HG02798 (cell line): ENCODE results near the gene CCDC85C.

Experiments used
- ATAC-seq: cut with Tn5 transposase; IDR thresholded peaks from one replicate; pipeline ENCODE4 v1.9.1; 2021; ENCODE audit warnings: mild to moderate bottlenecking; ENCODE audit not compliant: unreplicated experiment, poor library complexity

CCDC85C gene

DNA sequence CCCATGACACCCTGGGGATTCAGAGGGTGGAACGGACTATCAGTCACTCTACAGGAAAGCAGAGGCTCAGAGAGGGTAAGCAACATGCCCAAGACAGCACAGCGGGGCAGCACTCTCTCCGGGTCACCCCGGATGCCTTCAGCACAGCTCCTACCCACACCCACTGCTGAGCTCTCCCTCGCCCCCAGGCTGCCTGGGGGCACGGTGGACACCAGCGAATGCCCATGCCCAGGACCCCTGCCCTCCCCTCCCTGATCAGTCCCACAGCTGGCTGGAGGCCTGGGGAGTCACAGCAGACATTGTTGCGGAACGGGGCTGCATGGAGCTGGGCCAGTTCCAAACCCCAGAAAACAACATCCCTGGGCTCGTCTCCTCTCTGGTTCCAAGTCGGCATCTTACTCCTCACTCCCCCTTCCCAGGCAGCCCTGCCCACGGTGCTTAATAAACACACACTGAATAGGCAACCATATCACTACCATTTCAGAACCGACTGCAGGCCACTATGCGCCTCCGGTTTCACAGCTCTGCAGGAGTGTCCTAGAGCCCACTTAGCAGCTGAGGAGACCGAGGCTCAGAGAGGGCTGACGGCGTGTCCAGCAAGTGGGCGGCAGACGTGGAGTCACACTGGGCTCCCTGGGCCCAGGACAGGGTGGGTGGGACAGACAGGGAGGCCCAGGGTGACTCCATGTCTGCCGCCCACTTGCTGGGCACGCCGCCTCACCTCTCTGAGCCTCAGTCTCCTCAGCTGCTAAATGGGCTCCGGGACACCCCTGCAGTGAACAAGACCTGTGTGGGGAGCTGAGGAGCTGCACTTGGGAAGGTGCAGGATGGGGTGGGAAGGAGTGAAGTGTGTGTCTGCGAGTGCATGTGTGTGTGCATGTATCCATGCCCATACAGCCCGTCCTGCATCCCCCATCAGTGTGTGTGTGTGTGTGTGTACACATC is 27.0 kb downstream of the CCDC85C start:
- ATAC-seq = no peak

DNA sequence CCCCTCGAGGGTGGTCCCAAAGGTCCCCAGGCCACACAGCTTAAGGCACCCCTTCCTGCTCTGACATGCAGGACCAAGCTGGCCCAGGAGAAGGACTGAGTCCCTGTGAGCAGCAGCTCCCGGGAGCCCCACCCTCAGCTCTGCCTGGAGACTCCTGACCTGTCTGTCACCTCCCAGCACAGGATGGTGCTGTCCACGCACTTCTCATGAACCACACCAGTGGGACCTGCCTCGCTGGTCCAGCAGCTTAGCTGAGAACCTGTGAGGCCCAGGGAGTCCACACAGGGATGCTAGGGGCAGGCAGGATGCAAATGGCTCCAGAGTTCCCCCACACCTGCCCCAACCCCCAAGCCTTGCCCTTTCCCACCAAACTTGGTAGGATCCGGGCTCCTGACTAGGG is 27.7 kb downstream of the CCDC85C start:
- ATAC-seq = no peak

DNA sequence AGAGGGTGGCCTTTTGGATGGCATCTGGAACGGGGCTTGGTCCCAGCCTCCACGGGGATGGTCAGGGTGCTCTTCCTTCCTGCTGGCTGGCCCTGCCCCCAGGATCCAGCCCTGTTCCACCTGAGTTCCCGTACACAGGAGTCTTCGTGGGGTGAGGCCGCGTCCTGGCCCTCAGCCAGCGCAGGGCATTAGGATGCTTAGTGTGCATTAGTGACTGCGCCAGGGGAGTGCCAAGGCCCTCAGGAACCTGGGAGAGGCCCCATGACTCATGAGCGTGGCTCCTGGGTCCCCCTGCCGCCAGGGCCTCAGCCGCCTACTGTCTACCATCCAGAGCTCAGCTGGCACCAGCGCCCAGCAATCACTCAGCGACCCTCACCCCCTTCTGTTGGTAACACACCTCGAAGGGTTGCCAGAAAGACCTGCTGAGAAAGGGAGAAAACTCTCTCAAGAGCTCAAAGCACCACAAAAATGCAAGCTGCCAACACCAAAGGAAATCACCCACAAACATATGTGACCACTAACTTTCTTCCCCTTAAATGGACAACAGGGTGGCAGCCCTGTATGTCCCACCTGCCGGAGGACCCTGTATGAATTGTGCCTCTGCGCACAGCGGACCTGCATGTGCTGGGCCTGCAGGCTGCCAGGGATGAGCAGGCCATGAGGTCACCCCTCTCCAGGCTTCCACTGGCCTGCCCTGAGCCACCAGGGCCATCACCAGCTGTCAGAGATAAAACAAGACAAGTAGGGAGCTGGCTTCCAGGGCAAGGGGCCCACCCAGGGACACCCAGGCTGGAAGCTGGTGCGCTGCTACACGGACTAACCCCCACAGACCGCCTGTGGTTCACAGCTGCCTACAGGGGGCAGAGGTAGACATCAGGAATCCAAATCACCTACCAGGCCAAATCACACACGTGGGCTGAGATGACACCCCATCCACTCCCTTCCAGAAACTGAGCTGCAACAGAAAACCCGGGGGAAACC is 28.7 kb downstream of the CCDC85C start:
- no peak for ATAC-seq

DNA sequence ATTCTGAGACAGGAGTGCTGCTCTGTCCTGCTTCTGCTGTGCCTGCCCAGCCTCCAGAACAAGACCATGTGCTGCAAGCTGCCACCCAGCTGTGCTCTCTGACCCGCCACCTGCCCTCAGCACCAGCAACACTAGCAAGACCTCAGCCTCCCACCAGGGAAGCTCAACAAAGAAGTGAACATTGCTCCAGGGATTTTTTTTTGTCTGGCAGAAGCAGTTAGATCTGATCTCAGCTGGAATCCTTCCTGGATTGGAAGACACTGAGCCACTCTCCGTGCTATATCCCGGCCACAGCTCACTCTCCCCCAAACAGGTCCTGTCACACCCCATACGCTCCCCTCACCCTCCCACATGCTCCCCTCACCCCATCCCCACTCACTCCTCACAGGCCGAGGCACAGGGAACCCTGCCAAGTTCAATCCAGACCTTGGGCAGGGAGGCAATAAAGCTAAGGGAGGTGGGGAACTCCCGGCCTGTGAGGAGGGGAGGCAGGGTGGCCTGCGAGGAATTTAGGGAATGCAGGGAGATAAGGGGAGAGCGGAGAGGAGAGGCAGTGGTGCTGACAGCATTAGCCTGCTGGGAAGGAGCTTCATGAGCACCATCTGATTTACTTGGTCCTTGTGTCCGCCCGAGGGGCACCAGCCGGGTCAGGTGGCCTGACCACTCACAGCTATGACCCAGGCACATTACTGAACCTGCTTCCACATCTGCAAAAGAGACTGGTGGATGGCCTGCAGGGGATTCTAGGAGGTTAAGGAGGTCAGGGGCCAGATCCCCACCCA is 29.7 kb downstream of the CCDC85C start:
- no peak for ATAC-seq

DNA sequence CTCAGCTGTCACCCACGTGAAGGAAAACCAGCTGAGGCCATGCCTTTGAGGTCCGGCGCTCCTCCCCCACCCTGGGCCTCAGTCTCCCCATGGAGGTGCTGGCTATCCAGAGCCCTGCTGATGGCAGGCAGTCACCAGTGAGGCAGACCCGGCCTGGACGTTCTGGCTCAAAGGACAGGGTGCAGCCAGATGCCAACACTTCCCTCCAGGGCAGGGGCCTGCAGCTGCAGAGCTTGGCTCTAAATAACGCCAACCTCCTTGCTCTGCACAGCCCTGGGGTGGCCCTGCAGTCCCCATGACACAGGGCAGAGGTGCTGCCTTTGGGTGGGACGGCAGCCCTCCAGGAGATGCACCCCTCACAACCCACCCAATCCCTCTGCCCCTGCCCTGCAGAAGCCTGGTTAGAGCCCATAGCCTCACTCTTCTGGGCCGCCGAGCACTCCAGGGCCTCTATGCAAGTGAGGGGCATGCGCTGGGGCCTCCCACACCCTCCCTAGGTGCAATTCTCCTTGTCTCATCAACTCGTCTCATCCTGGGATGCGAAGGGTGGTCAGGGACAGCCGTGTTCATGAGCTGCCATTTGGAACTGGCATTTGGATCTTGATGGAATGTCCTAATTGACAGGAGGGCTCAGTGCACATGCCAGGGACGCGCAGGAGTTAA is 30.4 kb downstream of the CCDC85C start:
- no peak for ATAC-seq

DNA sequence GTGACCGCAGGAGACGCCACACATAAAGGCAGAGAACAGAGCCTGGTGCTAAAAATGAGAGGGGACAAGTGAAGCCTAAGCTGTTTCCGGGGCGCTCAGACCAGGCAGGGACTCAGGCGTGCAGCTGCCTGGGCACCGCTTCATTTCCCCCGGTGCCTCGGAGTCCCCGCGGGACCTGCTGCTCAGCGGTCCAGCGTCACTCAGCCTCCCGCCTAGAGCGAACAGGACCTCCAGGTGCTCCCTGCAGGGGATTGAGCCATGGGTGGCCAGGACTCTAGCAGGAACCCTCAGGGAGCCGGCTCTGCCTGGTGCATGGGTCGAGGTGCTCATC is 31.0 kb downstream of the CCDC85C start:
- ATAC-seq = no peak

DNA sequence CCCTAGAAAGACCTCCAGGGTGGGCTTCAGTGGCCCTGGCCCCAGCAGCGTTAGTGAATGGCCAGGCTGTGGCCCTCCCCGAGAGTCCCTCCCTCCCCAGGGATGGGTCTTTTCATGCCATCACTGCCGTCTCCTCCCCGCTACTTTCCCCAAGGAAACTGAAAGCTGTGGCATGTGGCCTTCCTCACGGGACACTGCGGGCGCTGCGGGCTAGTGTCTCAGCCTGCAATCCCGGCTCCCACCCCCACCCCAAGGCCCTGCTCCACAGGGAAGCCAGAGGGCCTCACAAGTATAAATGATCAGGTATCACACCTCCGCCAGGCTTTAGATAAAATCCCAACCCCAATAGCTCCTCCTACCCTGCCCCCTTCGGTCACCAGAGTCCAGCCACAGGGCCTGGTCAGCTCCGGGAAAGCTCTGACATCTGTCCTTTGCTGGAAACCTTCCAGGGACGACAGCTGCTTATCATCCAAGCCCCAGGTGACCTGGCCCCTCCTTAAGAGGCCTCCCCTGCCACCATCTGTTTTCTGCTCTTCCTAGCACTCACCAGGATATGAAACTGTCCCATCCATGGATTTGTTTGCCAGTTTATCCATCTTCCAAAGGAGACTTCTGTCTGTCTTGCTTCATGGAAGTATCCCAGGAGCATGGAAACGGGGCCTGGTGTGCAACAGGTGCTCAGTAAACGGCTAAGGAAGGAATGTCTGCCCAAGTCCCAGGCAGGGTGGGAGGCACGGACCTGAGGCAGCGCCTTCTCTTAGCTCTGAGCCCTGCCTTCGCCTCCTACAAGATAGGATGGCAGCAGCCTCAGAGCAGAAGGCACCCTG is 31.6 kb downstream of the CCDC85C start:
- ATAC-seq = no peak

DNA sequence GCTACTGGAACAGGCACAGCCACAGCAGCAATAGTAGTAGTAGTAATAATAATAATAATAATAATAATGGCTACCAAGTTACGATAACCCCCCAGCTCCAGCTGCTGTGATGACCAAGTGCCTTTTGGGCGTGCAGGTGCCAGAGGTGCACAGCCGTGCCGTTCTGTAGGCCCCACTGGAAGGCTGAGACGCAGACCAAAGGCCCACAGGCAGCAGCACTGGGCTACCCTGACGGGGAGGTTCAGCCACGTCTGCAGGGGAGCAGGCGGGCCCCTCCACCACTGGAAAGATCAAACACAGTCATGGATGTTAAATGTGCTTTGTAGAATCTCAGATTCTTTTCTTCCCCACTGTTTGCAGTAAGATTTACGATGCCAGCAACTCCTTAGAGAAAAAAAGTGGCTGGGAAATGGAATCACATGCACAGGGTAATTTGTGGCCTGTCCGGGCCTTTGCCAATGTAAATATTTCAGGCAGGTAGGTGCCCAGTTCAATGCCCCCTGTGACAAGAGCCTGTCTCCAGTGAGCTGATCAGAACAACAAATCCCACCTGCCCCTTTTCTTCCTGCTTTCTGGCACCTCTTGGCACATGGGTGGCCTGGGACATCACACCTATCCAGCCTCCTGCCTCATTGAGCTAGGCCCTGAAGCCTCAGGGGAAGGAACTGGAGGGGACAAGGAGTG is 32.6 kb downstream of the CCDC85C start:
- no peak for ATAC-seq

DNA sequence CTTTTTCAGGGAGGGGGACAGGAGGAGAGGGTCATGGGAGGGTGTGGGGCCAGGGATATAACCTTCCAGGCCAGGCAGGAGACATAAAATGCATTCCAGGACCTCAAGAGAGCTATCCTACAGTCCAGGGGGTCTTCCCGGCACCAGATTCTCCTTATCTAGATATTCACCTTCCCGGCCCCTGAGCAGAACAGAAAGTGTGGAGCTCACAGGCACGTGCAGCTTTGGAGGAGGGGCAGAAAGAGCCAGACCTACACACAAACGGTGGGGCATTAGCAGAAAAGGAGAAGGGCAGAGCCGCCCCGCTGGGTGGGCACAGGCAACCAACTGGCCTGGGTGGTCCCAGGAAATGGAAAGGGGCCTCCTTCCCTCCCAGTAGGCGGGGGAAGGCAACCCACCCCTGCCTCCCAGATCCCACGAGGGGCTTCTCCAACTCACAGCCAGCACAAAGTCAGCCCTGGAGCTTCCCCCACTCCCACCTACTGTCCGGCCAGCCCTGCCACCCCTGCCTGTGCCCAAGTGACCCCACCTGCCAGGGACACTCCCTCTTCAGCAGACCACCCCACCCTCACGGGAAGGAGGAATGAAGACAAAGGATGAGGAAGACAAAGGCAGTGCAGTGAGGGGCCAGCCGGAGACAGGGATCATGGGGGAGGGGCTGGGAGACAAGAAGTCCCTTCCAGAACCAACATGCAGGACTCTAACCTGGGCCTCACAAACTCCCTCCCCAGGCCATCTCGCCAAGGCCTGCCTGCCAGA is 33.3 kb downstream of the CCDC85C start:
- no peak for ATAC-seq

DNA sequence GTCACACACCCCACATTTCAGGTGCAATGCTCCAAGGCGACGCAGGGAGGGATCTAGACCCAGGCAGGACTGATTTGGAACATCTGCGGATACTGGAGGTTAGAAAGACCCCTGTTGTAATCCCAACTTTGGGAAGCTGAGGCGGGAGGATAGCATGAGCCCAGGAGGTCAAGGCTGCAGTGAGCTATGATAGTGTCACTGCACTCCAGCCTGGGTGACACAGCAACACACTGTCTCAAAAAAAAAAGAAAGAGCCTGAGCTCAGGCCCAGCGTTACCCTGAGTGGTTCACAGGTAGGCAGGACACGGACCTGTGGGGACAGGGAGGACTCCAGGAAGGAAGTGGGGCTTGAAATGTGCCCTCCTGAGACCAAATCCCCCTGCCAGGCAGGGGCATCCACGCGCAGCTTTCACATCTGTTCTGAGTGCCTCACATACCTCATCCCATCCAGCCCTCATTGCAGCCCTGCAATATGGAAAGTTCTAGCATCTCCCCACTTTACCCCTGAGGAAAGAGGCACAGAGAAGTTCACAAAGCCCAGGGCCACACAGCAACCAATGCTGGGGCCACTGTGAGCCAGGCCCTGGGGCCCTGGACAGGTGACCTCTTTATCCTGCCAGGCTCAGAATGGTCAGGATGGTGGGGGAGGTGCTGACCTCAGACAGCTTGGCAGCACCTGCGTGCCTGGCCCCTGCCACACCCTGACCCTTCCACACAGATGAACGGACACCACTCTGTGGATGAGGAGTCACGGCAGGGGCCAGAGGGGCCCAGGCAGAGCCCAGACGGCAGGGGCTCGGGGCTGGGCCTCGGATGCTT is 34.1 kb downstream of the CCDC85C start:
- no peak for ATAC-seq

DNA sequence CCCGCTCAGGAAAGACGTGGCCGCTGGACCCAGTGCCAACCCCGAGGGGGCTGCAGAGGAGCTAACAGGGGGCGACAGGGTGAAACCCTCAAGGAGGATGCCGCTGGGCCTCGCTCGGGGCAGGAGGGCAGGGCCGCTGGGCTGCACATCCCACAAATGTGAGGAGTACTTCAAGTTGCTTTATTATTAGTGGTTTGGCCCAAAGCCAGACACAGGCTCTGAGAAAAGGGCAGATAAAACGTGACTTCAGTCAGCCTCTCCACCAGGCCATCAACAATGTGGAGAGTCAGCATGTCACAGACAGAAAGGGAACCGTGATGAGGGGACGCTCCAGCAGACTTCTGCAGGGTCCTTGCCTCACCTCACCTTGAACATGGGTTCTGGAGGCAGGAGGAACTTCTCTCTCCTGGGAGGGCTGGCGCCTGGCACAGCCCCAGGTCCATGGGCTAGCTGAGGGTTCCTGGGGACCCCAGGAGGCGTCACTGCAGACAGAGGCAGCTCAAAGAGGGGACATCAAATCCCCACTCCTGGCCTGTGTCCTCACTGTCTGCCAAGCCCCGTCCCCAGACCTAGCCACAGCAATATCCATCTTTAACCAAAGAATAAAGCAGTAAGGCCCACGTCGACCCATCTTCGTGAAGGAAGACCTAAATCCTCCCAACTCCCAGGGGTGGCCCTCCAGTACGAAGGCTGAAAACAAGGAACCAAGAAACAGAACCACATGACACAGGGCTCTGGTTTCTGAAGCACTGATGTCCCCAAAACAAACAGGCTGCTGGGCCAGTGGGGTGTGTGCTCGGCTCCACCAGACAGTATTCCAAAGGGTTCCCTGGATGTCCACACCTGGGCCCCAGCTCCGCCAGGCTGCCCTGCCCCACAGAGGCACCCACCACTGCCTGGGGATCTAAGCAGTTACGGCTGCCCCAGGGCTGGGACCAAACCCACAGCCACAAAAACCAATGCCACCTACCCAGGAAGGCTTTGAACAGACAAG is 35.1 kb downstream of the CCDC85C start:
- no peak for ATAC-seq

DNA sequence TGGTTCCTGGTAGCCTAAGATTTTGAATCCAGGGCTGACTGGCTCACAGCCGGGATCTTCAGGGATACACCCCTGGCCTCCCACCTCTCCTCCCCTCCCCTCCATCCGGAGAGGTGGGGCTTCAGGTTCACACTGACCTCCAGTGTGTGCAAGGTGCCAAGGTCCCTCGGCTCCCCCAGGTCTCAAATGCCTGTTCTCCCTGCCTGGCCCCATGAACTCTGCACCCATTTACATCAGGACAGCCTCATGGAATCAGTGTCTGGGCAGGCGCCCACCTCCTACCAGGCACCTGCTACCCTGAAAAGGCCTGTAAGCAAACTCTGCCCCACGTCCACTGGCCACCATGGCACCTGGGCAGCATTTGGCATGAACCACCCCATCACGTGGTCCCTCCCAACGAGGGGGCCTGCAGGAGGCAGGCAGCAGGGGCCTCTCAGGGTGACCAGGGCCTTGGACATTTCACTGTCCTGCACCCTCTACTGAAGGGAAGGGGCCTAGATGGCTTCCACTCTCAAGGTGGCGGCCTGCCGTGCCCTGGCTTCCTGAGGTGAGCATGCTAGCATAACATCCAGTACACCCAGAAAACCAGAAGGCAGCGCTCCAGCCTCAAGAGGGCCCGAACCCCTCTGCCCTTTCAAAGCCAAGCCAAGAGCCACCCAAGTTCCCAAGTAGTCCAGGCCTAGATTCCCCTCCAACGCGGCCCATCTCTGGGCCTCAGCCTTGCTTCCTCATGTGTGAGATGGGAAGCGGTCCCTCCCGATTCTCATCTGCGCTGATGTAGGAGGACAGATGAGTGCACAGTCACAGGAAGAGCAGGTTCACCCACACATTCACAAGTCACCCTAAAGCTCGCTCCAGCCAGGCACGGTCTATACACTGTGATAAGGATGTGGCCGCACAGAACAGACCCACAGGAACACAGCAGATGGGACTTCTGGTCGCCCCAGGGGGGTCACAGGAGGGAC is 37.3 kb downstream of the CCDC85C start:
- ATAC-seq = no peak

DNA sequence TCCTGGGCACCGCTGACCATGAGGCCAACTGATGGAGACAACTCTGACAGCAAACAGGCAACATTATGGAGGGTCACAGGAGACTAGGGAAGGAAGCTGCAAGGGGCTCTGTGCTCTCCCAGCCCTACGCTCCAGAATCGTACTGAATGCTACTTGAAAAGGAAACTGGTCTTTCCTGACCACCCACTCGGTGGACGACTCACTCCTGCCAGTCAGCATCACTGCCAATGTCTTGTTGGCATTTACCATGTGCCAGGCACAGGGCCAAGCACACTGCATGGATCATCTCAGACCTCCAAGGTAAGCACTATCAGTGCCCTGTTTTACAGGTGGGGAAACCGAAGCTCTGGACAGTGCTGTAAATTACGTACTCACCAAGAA is 38.0 kb downstream of the CCDC85C start:
- no peak for ATAC-seq

DNA sequence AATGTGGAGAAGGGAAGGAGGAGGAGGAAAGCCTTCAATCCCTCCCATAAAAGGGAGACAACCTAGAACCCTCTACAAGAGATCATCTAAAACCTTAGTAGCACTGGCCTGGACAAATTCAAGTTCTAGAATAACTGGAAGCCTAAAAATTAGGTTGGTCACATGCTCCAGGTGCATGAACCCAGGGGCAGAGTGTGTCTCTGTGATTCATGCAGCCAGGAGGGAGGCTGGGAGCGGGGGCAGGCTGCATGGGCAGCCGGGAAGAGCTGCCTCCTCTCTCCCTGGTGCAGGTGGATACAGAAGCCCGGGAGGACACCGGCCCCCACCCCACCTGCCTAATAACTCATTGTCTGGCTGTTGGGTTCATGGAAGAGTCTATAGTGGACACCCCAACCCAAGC is 38.6 kb downstream of the CCDC85C start:
- no peak for ATAC-seq

DNA sequence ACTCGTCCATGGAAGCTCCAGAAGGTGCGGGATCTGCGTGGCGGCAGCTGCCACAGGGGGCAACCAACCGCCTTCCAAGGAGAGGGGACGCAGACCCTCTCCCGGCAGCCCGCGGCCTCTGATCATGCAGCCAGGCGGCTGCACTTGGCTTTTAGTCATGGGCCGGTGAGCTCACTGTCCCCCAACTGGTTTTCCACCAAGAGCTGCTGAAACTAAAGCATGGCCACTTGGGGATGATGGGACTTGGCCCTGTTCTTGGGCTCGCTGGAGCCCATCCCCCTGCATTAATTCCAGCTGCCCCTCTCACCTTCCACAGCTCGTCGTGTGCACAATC is 39.1 kb downstream of the CCDC85C start:
- ATAC-seq = no peak
